MCF 10A (cell line): ENCODE data around the gene CAMTA1. TPM values are rescaled to one million over a fixed set of nuclear protein-coding genes. Genes with fewer than 3 reads are reported as not detected.

Experiments
- BruUV-seq: library from RNA; stranded (reverse); fragments of 400-500 nt; replicated peaks from 2 replicates; lab custom pipeline; 2021; lab: Mats Ljungman, UMichigan
- CTCF ChIA-PET: fragments of 300-600 bp; sonication (Branson Sonifier 250); formaldehyde crosslinking; extraction: SDS; loops from one replicate; lab custom pipeline; 2021; ENCODE audit warnings: antibody characterized with exemption, inconsistent platforms; lab: Yijun Ruan, JAX
- POLR2A ChIA-PET: fragments of 300-600, 350-650 bp; sonication (Branson Sonifier 250); formaldehyde crosslinking; extraction: SDS; loops from one replicate; lab custom pipeline; 2020; ENCODE audit warnings: antibody characterized with exemption, inconsistent platforms; lab: Yijun Ruan, JAX
- DNase-seq: peaks from one replicate; pipeline ENCODE4 v3.0.0-alpha.2; 2018; ENCODE audit not compliant: unreplicated experiment
- H3K27ac Mint-ChIP-seq: one replicate; pipeline ENCODE4 v1.8.0; 2022; ENCODE audit warnings: mild to moderate bottlenecking, low read depth, mixed read lengths; ENCODE audit not compliant: unreplicated experiment
- H3K27me3 Mint-ChIP-seq: one replicate; pipeline ENCODE4 v1.8.0; 2022; ENCODE audit warnings: mixed read lengths; ENCODE audit not compliant: insufficient read depth, unreplicated experiment
- H3K36me3 Mint-ChIP-seq: one replicate; pipeline ENCODE4 v1.8.0; 2022; ENCODE audit warnings: mild to moderate bottlenecking, moderate library complexity, mixed read lengths; ENCODE audit not compliant: insufficient read depth, unreplicated experiment
- H3K4me1 Mint-ChIP-seq: one replicate; pipeline ENCODE4 v1.8.0; 2022; ENCODE audit warnings: mixed read lengths; ENCODE audit not compliant: insufficient read depth, unreplicated experiment
- H3K4me3 Mint-ChIP-seq: one replicate; pipeline ENCODE4 v1.8.0; 2022; ENCODE audit warnings: mild to moderate bottlenecking, moderate library complexity, mixed read lengths; ENCODE audit not compliant: unreplicated experiment
- H3K9me3 Mint-ChIP-seq: one replicate; pipeline ENCODE4 v1.8.0; 2022; ENCODE audit warnings: mixed read lengths; ENCODE audit not compliant: unreplicated experiment
- intact Hi-C: fragments of 100-400 bp; cut with micrococcal nuclease; formaldehyde crosslinking; loops from 2 replicates; pipeline ENCODE4 v1.14.1; 2022
- total RNA-seq: library from RNA; stranded (reverse); gene quantifications from 2 replicates; pipeline ENCODE4 v1.2.3, GENCODE V29; 2022
- TF ChIP-seq, protein P1 (sequence below): fragments of 200-600 bp; IDR thresholded peaks from one replicate; pipeline ENCODE4 v1.8.0; 2022; ENCODE audit warnings: antibody characterized with exemption, mild to moderate bottlenecking; ENCODE audit not compliant: unreplicated experiment

Gene CAMTA1
- total RNA-seq, 1 experiment from 2014 or later: 74.1 TPM

- no peaks in the 10 kb centered on the region for H3K9me3 Mint-ChIP-seq
- POLR2A ChIA-PET: no interaction called here
- intact Hi-C loops: no loop called here
- BruUV-seq: no TSS peak
- no peaks in the 10 kb centered on the region for H3K36me3 Mint-ChIP-seq
- CTCF ChIA-PET: no interaction called here
- no peaks in the 10 kb centered on the region for H3K27me3 Mint-ChIP-seq
- H3K4me3 Mint-ChIP-seq: no peak overlapping the region
- H3K4me1 Mint-ChIP-seq: no peaks in the 10 kb centered on the region
- DNase-seq: no peak
- TF ChIP-seq, protein P1, sequence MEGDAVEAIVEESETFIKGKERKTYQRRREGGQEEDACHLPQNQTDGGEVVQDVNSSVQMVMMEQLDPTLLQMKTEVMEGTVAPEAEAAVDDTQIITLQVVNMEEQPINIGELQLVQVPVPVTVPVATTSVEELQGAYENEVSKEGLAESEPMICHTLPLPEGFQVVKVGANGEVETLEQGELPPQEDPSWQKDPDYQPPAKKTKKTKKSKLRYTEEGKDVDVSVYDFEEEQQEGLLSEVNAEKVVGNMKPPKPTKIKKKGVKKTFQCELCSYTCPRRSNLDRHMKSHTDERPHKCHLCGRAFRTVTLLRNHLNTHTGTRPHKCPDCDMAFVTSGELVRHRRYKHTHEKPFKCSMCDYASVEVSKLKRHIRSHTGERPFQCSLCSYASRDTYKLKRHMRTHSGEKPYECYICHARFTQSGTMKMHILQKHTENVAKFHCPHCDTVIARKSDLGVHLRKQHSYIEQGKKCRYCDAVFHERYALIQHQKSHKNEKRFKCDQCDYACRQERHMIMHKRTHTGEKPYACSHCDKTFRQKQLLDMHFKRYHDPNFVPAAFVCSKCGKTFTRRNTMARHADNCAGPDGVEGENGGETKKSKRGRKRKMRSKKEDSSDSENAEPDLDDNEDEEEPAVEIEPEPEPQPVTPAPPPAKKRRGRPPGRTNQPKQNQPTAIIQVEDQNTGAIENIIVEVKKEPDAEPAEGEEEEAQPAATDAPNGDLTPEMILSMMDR: no peak
- H3K27ac Mint-ChIP-seq: no peak overlapping the region
These were observed 672.6 kb downstream of the CAMTA1 start for GRCh38 chr1:7457811-7458210.

- DNase-seq: no peak
- H3K4me1 Mint-ChIP-seq: peaks cover 8% of the 10 kb centered on the region
- no peak overlapping the region for H3K4me3 Mint-ChIP-seq
- H3K27me3 Mint-ChIP-seq: no peaks in the 10 kb centered on the region
- H3K27ac Mint-ChIP-seq: no peak overlapping the region
- H3K36me3 Mint-ChIP-seq: no peaks in the 10 kb centered on the region
- POLR2A ChIA-PET: no interaction called here
- CTCF ChIA-PET: no interaction called here
- TF ChIP-seq, protein P1: no peak
- intact Hi-C loops: no loop called here
- BruUV-seq: no TSS peak
- no peaks in the 10 kb centered on the region for H3K9me3 Mint-ChIP-seq
These were observed 673.7 kb downstream of the CAMTA1 start for GRCh38 chr1:7458946-7459345.

DNA sequence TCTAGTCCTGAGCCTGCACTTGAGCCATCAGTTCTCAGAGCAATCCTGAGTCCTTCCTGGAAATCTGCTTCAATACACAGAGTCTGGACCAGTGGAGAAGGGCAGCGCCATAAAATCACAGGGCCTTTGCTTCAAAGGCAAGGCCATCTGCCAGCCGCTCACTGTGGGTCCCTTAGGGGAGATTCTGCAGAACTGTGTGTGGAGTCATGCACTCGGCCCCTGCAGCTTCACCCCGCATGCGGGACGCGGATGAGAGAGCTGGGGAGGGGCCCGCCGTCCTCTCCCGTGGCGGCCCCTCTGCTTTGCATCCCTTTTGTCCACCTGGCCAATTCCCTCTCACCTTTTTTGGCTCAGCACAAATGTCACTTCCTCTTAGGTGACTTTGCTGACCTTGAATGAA, 674.7 kb downstream of the CAMTA1 start:
- no peak for DNase-seq
- BruUV-seq: no TSS peak
- intact Hi-C loops: no loop called here
- peaks cover 8% of the 10 kb centered on the region for H3K4me1 Mint-ChIP-seq
- H3K36me3 Mint-ChIP-seq: no peaks in the 10 kb centered on the region
- TF ChIP-seq, protein P1: no peak
- no peaks in the 10 kb centered on the region for H3K27me3 Mint-ChIP-seq
- H3K9me3 Mint-ChIP-seq: no peaks in the 10 kb centered on the region
- CTCF ChIA-PET: no interaction called here
- H3K4me3 Mint-ChIP-seq: no peak overlapping the region
- no peak overlapping the region for H3K27ac Mint-ChIP-seq
- POLR2A ChIA-PET: no interaction called here

- Mint-ChIP-seq H3K9me3 (no peaks in the 10 kb centered on the region), H3K27me3 (no peaks in the 10 kb centered on the region), H3K27ac (no peak overlapping the region), H3K4me1 (peaks cover 8% of the 10 kb centered on the region), H3K36me3 (no peaks in the 10 kb centered on the region), H3K4me3 (no peak overlapping the region)
- TF ChIP-seq, protein P1: no peak
- intact Hi-C loops: no loop called here
- CTCF ChIA-PET: interaction anchor here (0.5 to 0.6 kb wide), 2 partner anchors 50 to 1267 kb away, joined by 3 read pairs; no protein-coding TSS in a partner anchor
- DNase-seq: no peak
- POLR2A ChIA-PET: interaction anchor here (0.7 kb wide), 1 partner anchor 58 kb away, joined by 3 read pairs; no protein-coding TSS in a partner anchor
- no TSS peak for BruUV-seq
These were observed 675.6 kb downstream of the CAMTA1 start for GRCh38 chr1:7460807-7461206.
